ENCODE measurements around the gene HMGCS1. TPM values are rescaled to one million over a fixed set of nuclear protein-coding genes. Genes with fewer than 3 reads are reported as not detected.

The HMGCS1 gene
- total and polyA plus RNA-seq, 9 of the 15 experiments (the other 6 are each of a cell fraction or from before 2014, with no cell fraction given): 43.7 to 337 (median 111) TPM

GRCh38 chr5:43300112-43300511 is 13.1 kb downstream of the HMGCS1 start:
- DNase-seq (ENCODE audit: extremely low read depth in 1 of 4, low spot score in 3 of 4) (no peak), FAIRE-seq (no peak), ATAC-seq (no peak)
- ChIA-PET POLR2A (interaction anchor here (1.4 to 1.7 kb wide), 2 partner anchors 13 to 184 kb away, joined by 4 to 9 read pairs; partner anchors contain the start of genes HMGCS1 and TMEM267), CTCF (ENCODE audit: low intra/inter-chr PET ratio) (no interaction called here)
- H3K9me1 ChIP-seq (ENCODE audit: control insufficient read depth, insufficient read depth, low read length): no peaks in the 10 kb centered on the region
- H3K4me3 ChIP-seq: no peak overlapping the region
- no peaks in the 10 kb centered on the region for H3K9me3 ChIP-seq (replicated peaks; ENCODE audit: control insufficient read depth, insufficient read depth, low read depth, low read length)
- WGBS (ENCODE audit: insufficient coverage, low coverage, missing lambda C conversion rate): 100% methylated on average over 1 of the region's 1 CpG
- no peaks in the 10 kb centered on the region for H3K27me3 ChIP-seq (ENCODE audit: control insufficient read depth in 2 of 2, insufficient read depth in 2 of 2, low read length in 2 of 2)
- in situ Hi-C loops (cut with MboI) (no loop called here), intact Hi-C loops (cut with micrococcal nuclease) (loop anchor here (10.0 kb wide), 1 partner anchor 305 kb away; the partner anchor contains the start of gene NNT)
- BruUV-seq (replicated peaks): no TSS peak
- H2AFZ ChIP-seq (ENCODE audit: low read depth, low read length): no peak overlapping the region
- H3K79me2 ChIP-seq (ENCODE audit: control insufficient read depth, insufficient read depth, low read length): peaks cover 55% of the 10 kb centered on the region
- H4K20me1 ChIP-seq (replicated peaks; ENCODE audit: control insufficient read depth, insufficient read depth, low read length): peaks cover 14% of the 10 kb centered on the region
- no peak overlapping the region for H3K27ac ChIP-seq (ENCODE audit: extremely low read depth, low read depth, low read length)
- peaks cover 9 to 34% of the 10 kb centered on the region in 2 experiments for H3K4me1 ChIP-seq (replicated peaks in 1 of 2; ENCODE audit: control insufficient read depth in 2 of 2, insufficient read depth in 2 of 2, low read length in 2 of 2)
- peaks cover 95% of the 10 kb centered on the region for H3K36me3 ChIP-seq (ENCODE audit: control insufficient read depth, insufficient read depth, low read length)
- TF ChIP-seq ATF3 (IDR thresholded peaks at IDR 0.05): 0 out of 2 replicates have a peak, but pooled peaks have one; percentile 9
- TF ChIP-seq ATF3 (CRISPR knock-in tag; conservative IDR thresholded peaks at IDR 0.05): no peak
- TF ChIP-seq TAL1 (IDR thresholded peaks at IDR 0.05): no peak
- H3K9ac ChIP-seq (ENCODE audit: insufficient read depth in 1 of 2, low read depth in 2 of 2, low read length in 2 of 2): no peak overlapping the region
- H3K4me2 ChIP-seq (ENCODE audit: insufficient read depth, low read length): no peak overlapping the region

- FAIRE-seq (no peak), DNase-seq (ENCODE audit: extremely low read depth in 1 of 4, low spot score in 3 of 4) (no peak), ATAC-seq (no peak)
- CTCF ChIA-PET (ENCODE audit: low intra/inter-chr PET ratio): no interaction called here
- in situ Hi-C loops (cut with MboI) (no loop called here), intact Hi-C loops (cut with micrococcal nuclease) (no loop called here)
- Histone ChIP-seq H3K27ac (ENCODE audit: extremely low read depth, low read depth, low read length) (no peak overlapping the region), H3K9ac (ENCODE audit: insufficient read depth in 1 of 2, low read depth in 2 of 2, low read length in 2 of 2) (no peak overlapping the region), H4K20me1 (replicated peaks; ENCODE audit: control insufficient read depth, insufficient read depth, low read length) (peaks cover 11% of the 10 kb centered on the region), H3K4me3 (no peak overlapping the region), H2AFZ (ENCODE audit: low read depth, low read length) (no peak overlapping the region), H3K4me2 (ENCODE audit: insufficient read depth, low read length) (no peak overlapping the region), H3K9me3 (replicated peaks; ENCODE audit: control insufficient read depth, insufficient read depth, low read depth, low read length) (no peaks in the 10 kb centered on the region), H3K4me1 (replicated peaks in 1 of 2; ENCODE audit: control insufficient read depth in 2 of 2, insufficient read depth in 2 of 2, low read length in 2 of 2) (peaks cover 9 to 26% of the 10 kb centered on the region in 2 experiments), H3K9me1 (ENCODE audit: control insufficient read depth, insufficient read depth, low read length) (no peaks in the 10 kb centered on the region), H3K36me3 (ENCODE audit: control insufficient read depth, insufficient read depth, low read length) (peaks cover 98% of the 10 kb centered on the region), H3K27me3 (ENCODE audit: control insufficient read depth in 2 of 2, insufficient read depth in 2 of 2, low read length in 2 of 2) (no peaks in the 10 kb centered on the region), H3K79me2 (ENCODE audit: control insufficient read depth, insufficient read depth, low read length) (peaks cover 40% of the 10 kb centered on the region)
- TSS peak; percentile 15 for BruUV-seq (replicated peaks)
- POLR2A ChIA-PET: interaction anchor here (1.5 kb wide), 1 partner anchor 175 kb away, joined by 3 read pairs; no protein-coding TSS in a partner anchor
- 93% methylated on average over 5 of the region's 5 CpGs for whole genome bisulfite sequencing (ENCODE audit: insufficient coverage, low coverage, missing lambda C conversion rate)
- TF ChIP-seq BMI1 (IDR thresholded peaks at IDR 0.05; ENCODE audit: low read length) (no peak), CXXC5 (CRISPR knock-in tag; IDR thresholded peaks at IDR 0.05) (no peak), HMGXB4 (CRISPR knock-in tag; IDR thresholded peaks at IDR 0.05) (no peak), CBX5 (IDR thresholded peaks at IDR 0.05; ENCODE audit: borderline replicate concordance, low read depth) (no peak), THRA (IDR thresholded peaks at IDR 0.05) (no peak), MECOM (CRISPR knock-in tag; IDR thresholded peaks at IDR 0.05) (no peak), MAFK (IDR thresholded peaks at IDR 0.05; ENCODE audit: low read length) (no peak), CREB5 (CRISPR knock-in tag; IDR thresholded peaks at IDR 0.05) (no peak), ZNF431 (CRISPR knock-in tag; IDR thresholded peaks at IDR 0.05) (no peak)
Measured at GRCh38 chr5:43298443-43298842, 14.8 kb downstream of the HMGCS1 start.
